ENCODE results near the gene CPEB4.

CPEB4 gene

GRCh38 chr5:173902334-173902733 lies 14.2 kb downstream of the CPEB4 start:
- no peak for DNase-seq (ENCODE audit: low spot score)
- Histone ChIP-seq H3K79me1 (ENCODE audit: low read depth, low read length) (no peaks in the 10 kb centered on the region), H2BK5ac (ENCODE audit: low read length) (no peak overlapping the region), H3K4me2 (ENCODE audit: insufficient read depth, low read length, poor library complexity, severe bottlenecking) (no peak overlapping the region), H4K8ac (ENCODE audit: low read depth, low read length) (no peak overlapping the region), H3K27ac (replicated peaks; ENCODE audit: low read length) (no peak overlapping the region), H3K18ac (ENCODE audit: low read length) (no peak overlapping the region), H2BK120ac (ENCODE audit: low read depth, low read length) (no peak overlapping the region), H2AFZ (ENCODE audit: low read length) (no peak overlapping the region), H2BK15ac (ENCODE audit: low read length) (no peak overlapping the region), H3K23ac (ENCODE audit: low read depth, low read length, poor library complexity) (no peak overlapping the region), H3K36me3 (replicated peaks in 1 of 2; ENCODE audit: control insufficient read depth in 2 of 2, insufficient read depth in 2 of 2, low read length in 2 of 2) (no peaks in the 10 kb centered on the region), H3K4me1 (ENCODE audit: control insufficient read depth in 2 of 2, insufficient read depth in 1 of 2, low read depth in 1 of 2, low read length in 2 of 2) (no peaks in the 10 kb centered on the region), H3K9ac (ENCODE audit: low read depth, low read length, poor library complexity) (no peak overlapping the region), H3K4me3 (ENCODE audit: low read length in 2 of 2) (no peak overlapping the region), H2BK12ac (ENCODE audit: low read length) (no peak overlapping the region), H2AK5ac (ENCODE audit: low read depth, low read length) (no peak overlapping the region), H3K27me3 (ENCODE audit: control insufficient read depth in 3 of 3, insufficient read depth in 3 of 3, low read depth in 1 of 3, low read length in 3 of 3) (no peaks in the 10 kb centered on the region), H3K4ac (ENCODE audit: low read length) (no peak overlapping the region), H3K14ac (ENCODE audit: low read length) (no peak overlapping the region), H4K91ac (ENCODE audit: low read depth, low read length, poor library complexity) (no peak overlapping the region), H3K9me3 (replicated peaks in 1 of 2; ENCODE audit: control insufficient read depth in 2 of 2, insufficient read depth in 1 of 2, low read depth in 1 of 2, low read length in 2 of 2) (no peaks in the 10 kb centered on the region)
- no CpG with 5 or more reads among the region's 1 CpG for WGBS, 2 donors (ENCODE audit: extremely low coverage in 2 of 2, insufficient read length in 2 of 2, insufficient replicate concordance in 1 of 2)

GRCh38 chr5:173902743-173903142 lies 14.6 kb downstream of the CPEB4 start:
- no peak overlapping the region for H3K23ac ChIP-seq (ENCODE audit: low read depth, low read length, poor library complexity)
- H2BK12ac ChIP-seq (ENCODE audit: low read length): no peak overlapping the region
- no peaks in the 10 kb centered on the region for H3K4me1 ChIP-seq (ENCODE audit: control insufficient read depth in 2 of 2, insufficient read depth in 1 of 2, low read depth in 1 of 2, low read length in 2 of 2)
- H2BK15ac ChIP-seq (ENCODE audit: low read length): no peak overlapping the region
- H3K4me3 ChIP-seq (ENCODE audit: low read length in 2 of 2): no peak overlapping the region
- no peak overlapping the region for H3K4me2 ChIP-seq (ENCODE audit: insufficient read depth, low read length, poor library complexity, severe bottlenecking)
- H4K8ac ChIP-seq (ENCODE audit: low read depth, low read length): no peak overlapping the region
- H3K4ac ChIP-seq (ENCODE audit: low read length): no peak overlapping the region
- no peak overlapping the region for H3K27ac ChIP-seq (replicated peaks; ENCODE audit: low read length)
- no peak for DNase-seq (ENCODE audit: low spot score)
- H3K27me3 ChIP-seq (ENCODE audit: control insufficient read depth in 3 of 3, insufficient read depth in 3 of 3, low read depth in 1 of 3, low read length in 3 of 3): no peaks in the 10 kb centered on the region
- H3K36me3 ChIP-seq (replicated peaks in 1 of 2; ENCODE audit: control insufficient read depth in 2 of 2, insufficient read depth in 2 of 2, low read length in 2 of 2): no peaks in the 10 kb centered on the region
- no peak overlapping the region for H2BK120ac ChIP-seq (ENCODE audit: low read depth, low read length)
- no peak overlapping the region for H3K9ac ChIP-seq (ENCODE audit: low read depth, low read length, poor library complexity)
- H2BK5ac ChIP-seq (ENCODE audit: low read length): no peak overlapping the region
- no peak overlapping the region for H3K18ac ChIP-seq (ENCODE audit: low read length)
- H4K91ac ChIP-seq (ENCODE audit: low read depth, low read length, poor library complexity): no peak overlapping the region
- H3K79me1 ChIP-seq (ENCODE audit: low read depth, low read length): no peaks in the 10 kb centered on the region
- no peak overlapping the region for H2AK5ac ChIP-seq (ENCODE audit: low read depth, low read length)
- H3K14ac ChIP-seq (ENCODE audit: low read length): no peak overlapping the region
- H2AFZ ChIP-seq (ENCODE audit: low read length): no peak overlapping the region
- no peaks in the 10 kb centered on the region for H3K9me3 ChIP-seq (replicated peaks in 1 of 2; ENCODE audit: control insufficient read depth in 2 of 2, insufficient read depth in 1 of 2, low read depth in 1 of 2, low read length in 2 of 2)

- Histone ChIP-seq H3K4ac (ENCODE audit: low read length) (no peak overlapping the region), H2BK15ac (ENCODE audit: low read length) (no peak overlapping the region), H2BK120ac (ENCODE audit: low read depth, low read length) (no peak overlapping the region), H3K18ac (ENCODE audit: low read length) (no peak overlapping the region), H2BK5ac (ENCODE audit: low read length) (no peak overlapping the region), H3K4me3 (ENCODE audit: low read length in 2 of 2) (no peak overlapping the region), H3K79me1 (ENCODE audit: low read depth, low read length) (no peaks in the 10 kb centered on the region), H3K27me3 (ENCODE audit: control insufficient read depth in 3 of 3, insufficient read depth in 3 of 3, low read depth in 1 of 3, low read length in 3 of 3) (no peaks in the 10 kb centered on the region), H3K9me3 (replicated peaks in 1 of 2; ENCODE audit: control insufficient read depth in 2 of 2, insufficient read depth in 1 of 2, low read depth in 1 of 2, low read length in 2 of 2) (no peaks in the 10 kb centered on the region), H3K4me2 (ENCODE audit: insufficient read depth, low read length, poor library complexity, severe bottlenecking) (no peak overlapping the region), H3K36me3 (replicated peaks in 1 of 2; ENCODE audit: control insufficient read depth in 2 of 2, insufficient read depth in 2 of 2, low read length in 2 of 2) (no peaks in the 10 kb centered on the region), H4K91ac (ENCODE audit: low read depth, low read length, poor library complexity) (no peak overlapping the region), H2BK12ac (ENCODE audit: low read length) (no peak overlapping the region), H3K4me1 (ENCODE audit: control insufficient read depth in 2 of 2, insufficient read depth in 1 of 2, low read depth in 1 of 2, low read length in 2 of 2) (no peaks in the 10 kb centered on the region), H3K14ac (ENCODE audit: low read length) (no peak overlapping the region), H2AFZ (ENCODE audit: low read length) (no peak overlapping the region), H3K27ac (replicated peaks; ENCODE audit: low read length) (no peak overlapping the region), H4K8ac (ENCODE audit: low read depth, low read length) (no peak overlapping the region), H3K23ac (ENCODE audit: low read depth, low read length, poor library complexity) (no peak overlapping the region), H2AK5ac (ENCODE audit: low read depth, low read length) (no peak overlapping the region), H3K9ac (ENCODE audit: low read depth, low read length, poor library complexity) (no peak overlapping the region)
- DNase-seq (ENCODE audit: low spot score): no peak
- no CpG with 5 or more reads among the region's 5 CpGs for WGBS, 2 donors (ENCODE audit: extremely low coverage in 2 of 2, insufficient read length in 2 of 2, insufficient replicate concordance in 1 of 2)
Measured at GRCh38 chr5:173903396-173904140, 15.4 kb downstream of the CPEB4 start.

GRCh38 chr5:173904151-173904550 lies 16.0 kb downstream of the CPEB4 start:
- Histone ChIP-seq H3K27ac (replicated peaks; ENCODE audit: low read length) (no peak overlapping the region), H4K91ac (ENCODE audit: low read depth, low read length, poor library complexity) (no peak overlapping the region), H3K4ac (ENCODE audit: low read length) (no peak overlapping the region), H2AFZ (ENCODE audit: low read length) (no peak overlapping the region), H3K9me3 (replicated peaks in 1 of 2; ENCODE audit: control insufficient read depth in 2 of 2, insufficient read depth in 1 of 2, low read depth in 1 of 2, low read length in 2 of 2) (no peaks in the 10 kb centered on the region), H2BK15ac (ENCODE audit: low read length) (no peak overlapping the region), H3K14ac (ENCODE audit: low read length) (no peak overlapping the region), H3K18ac (ENCODE audit: low read length) (no peak overlapping the region), H2BK120ac (ENCODE audit: low read depth, low read length) (no peak overlapping the region), H3K9ac (ENCODE audit: low read depth, low read length, poor library complexity) (no peak overlapping the region), H3K4me2 (ENCODE audit: insufficient read depth, low read length, poor library complexity, severe bottlenecking) (no peak overlapping the region), H2BK5ac (ENCODE audit: low read length) (no peak overlapping the region), H3K23ac (ENCODE audit: low read depth, low read length, poor library complexity) (no peak overlapping the region), H3K79me1 (ENCODE audit: low read depth, low read length) (no peaks in the 10 kb centered on the region), H2BK12ac (ENCODE audit: low read length) (no peak overlapping the region), H2AK5ac (ENCODE audit: low read depth, low read length) (no peak overlapping the region), H3K36me3 (replicated peaks in 1 of 2; ENCODE audit: control insufficient read depth in 2 of 2, insufficient read depth in 2 of 2, low read length in 2 of 2) (no peaks in the 10 kb centered on the region), H3K4me3 (ENCODE audit: low read length in 2 of 2) (no peak overlapping the region), H3K27me3 (ENCODE audit: control insufficient read depth in 3 of 3, insufficient read depth in 3 of 3, low read depth in 1 of 3, low read length in 3 of 3) (no peaks in the 10 kb centered on the region), H4K8ac (ENCODE audit: low read depth, low read length) (no peak overlapping the region), H3K4me1 (ENCODE audit: control insufficient read depth in 2 of 2, insufficient read depth in 1 of 2, low read depth in 1 of 2, low read length in 2 of 2) (peaks cover 0 to 2% of the 10 kb centered on the region in 2 donors)
- DNase-seq (ENCODE audit: low spot score): no peak
- no CpG with 5 or more reads among the region's 1 CpG for WGBS, 2 donors (ENCODE audit: extremely low coverage in 2 of 2, insufficient read length in 2 of 2, insufficient replicate concordance in 1 of 2)
